ENCODE data around the gene KLHDC3.
"Not testable (repeated sequence)": the region's sequence is repeated elsewhere in the genome, so short reads cannot be mapped to it uniquely, and the experiment has no call there.

The KLHDC3 gene

GRCh38 chr6:42987533-42988451, 26.3 kb upstream of the KLHDC3 start:
- TF ChIP-seq CTCF (conservative IDR thresholded peaks at IDR 0.05; ENCODE audit: low read depth, low read length): no peak
- H3K4me3 ChIP-seq (ENCODE audit: low read depth, low read length): no peak overlapping the region
- no peak for DNase-seq (ENCODE audit: low read depth)

DNA sequence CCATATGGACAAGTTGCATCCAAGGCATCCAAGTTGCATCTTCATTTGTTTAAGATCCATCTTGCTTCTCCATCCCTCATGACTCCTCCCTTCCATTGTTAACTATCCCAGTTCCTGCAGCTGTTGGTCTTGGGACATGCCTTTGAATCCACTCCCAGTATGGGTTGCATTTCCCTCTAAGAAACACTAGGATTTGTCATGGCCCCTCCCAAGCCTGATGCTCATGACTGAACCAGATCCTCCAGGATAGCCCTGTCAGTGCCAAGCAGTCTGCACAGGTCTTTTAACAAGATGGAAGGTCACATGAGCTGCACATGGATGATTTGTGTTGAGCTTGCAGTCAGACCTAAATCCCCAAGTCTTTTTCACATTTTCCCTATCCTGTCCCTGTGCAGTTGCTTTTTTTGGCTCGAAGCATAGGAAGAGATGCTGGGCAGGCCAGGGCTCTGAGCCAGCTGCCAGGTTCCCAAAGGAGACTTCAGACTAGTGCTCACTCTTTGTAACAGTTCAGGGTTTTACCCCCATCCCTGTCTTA, 25.5 kb upstream of the KLHDC3 start:
- DNase-seq (ENCODE audit: low read depth): no peak
- no peak overlapping the region for H3K4me3 ChIP-seq (ENCODE audit: low read depth, low read length)
- no peak for TF ChIP-seq CTCF (conservative IDR thresholded peaks at IDR 0.05; ENCODE audit: low read depth, low read length)

GRCh38 chr6:42989923-42990322, 24.1 kb upstream of the KLHDC3 start:
- no peak for DNase-seq (ENCODE audit: low read depth)
- no peak overlapping the region for H3K4me3 ChIP-seq (ENCODE audit: low read depth, low read length)
- TF ChIP-seq CTCF (conservative IDR thresholded peaks at IDR 0.05; ENCODE audit: low read depth, low read length): no peak

- TF ChIP-seq CTCF (conservative IDR thresholded peaks at IDR 0.05; ENCODE audit: low read depth, low read length): no peak
- no peak for DNase-seq (ENCODE audit: low read depth)
- H3K4me3 ChIP-seq (ENCODE audit: low read depth, low read length): no peak overlapping the region
These were observed 20.6 kb upstream of the KLHDC3 start for GRCh38 chr6:42993445-42993844.

GRCh38 chr6:42996513-42996912, 17.5 kb upstream of the KLHDC3 start:
- no peak for TF ChIP-seq CTCF (conservative IDR thresholded peaks at IDR 0.05; ENCODE audit: low read depth, low read length)
- no peak for DNase-seq (ENCODE audit: low read depth)
- H3K4me3 ChIP-seq (ENCODE audit: low read depth, low read length): no peak overlapping the region

- DNase-seq (ENCODE audit: low read depth); H3K4me3 ChIP-seq (ENCODE audit: low read depth, low read length): not testable (repeated sequence)
These were observed 15.8 kb upstream of the KLHDC3 start for GRCh38 chr6:42998205-42998604.

DNA sequence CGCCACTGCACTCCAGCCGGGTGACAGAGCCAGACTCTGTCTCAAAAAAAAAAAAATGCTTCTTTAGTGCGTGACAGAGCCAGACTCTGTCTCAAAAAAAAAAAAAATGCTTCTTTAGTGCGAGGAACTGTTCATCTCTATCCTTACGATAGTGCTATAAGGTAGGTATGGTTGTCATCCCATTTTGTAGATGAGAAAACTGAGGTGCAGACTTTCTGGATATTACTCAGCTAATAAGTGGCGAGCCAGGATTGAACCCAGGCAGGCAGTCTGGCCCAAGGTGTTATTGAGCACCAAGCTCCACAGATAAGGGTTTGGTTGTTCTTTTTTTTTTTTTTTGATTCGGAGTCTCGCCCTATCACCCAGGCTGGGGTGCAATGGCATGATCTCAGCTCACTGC, 12.2 kb upstream of the KLHDC3 start:
- DNase-seq (ENCODE audit: low read depth): no peak
- TF ChIP-seq CTCF (conservative IDR thresholded peaks at IDR 0.05; ENCODE audit: low read depth, low read length): no peak
- no peak overlapping the region for H3K4me3 ChIP-seq (ENCODE audit: low read depth, low read length)
